NCI-H460 (cell line): Measurements from ENCODE around the gene SLC2A3. TPM values are rescaled to one million over a fixed set of nuclear protein-coding genes. Genes with fewer than 3 reads are reported as not detected.
"Not testable (repeated sequence)": the region's sequence is repeated elsewhere in the genome, so short reads cannot be mapped to it uniquely, and the experiment has no call there.

Experiments
- DNase-seq: peaks from one replicate; pipeline ENCODE4 v3.0.0-alpha.2; 2016; ENCODE audit warnings: low read depth; ENCODE audit errors: extremely low read depth
- total RNA-seq: library from RNA; depleted of rRNA; stranded (reverse); fragments of >200 nt; shearing (Covaris generic); gene quantifications from 2 replicates; pipeline ENCODE4 v1.2.3, GENCODE V29; 2014

SLC2A3 gene
- total RNA-seq, 1 experiment from 2014 or later, result 321 TPM

DNA sequence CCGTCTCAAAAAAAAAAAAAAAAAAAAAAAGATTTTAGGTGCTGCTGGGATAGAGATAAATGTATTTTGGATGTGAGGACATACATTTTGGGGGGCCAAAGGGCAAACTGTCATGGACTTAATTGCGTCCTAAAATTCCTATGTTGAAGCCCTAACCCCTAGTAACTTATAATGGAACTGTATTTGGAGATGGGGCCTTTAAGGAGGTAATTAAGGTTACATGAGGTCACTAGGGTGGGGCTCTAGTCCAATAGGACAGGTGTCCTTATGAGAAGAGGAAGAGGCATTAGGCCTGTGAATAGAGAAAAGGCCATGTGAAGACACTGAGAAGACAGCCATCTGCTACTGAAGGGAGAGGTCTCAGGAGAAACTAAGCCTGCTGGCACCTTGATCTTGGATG, 17.9 kb upstream of the SLC2A3 start:
- not testable (repeated sequence) for DNase-seq

GRCh38 chr12:7951671-7952070, 15.7 kb upstream of the SLC2A3 start:
- no peak for DNase-seq

DNA sequence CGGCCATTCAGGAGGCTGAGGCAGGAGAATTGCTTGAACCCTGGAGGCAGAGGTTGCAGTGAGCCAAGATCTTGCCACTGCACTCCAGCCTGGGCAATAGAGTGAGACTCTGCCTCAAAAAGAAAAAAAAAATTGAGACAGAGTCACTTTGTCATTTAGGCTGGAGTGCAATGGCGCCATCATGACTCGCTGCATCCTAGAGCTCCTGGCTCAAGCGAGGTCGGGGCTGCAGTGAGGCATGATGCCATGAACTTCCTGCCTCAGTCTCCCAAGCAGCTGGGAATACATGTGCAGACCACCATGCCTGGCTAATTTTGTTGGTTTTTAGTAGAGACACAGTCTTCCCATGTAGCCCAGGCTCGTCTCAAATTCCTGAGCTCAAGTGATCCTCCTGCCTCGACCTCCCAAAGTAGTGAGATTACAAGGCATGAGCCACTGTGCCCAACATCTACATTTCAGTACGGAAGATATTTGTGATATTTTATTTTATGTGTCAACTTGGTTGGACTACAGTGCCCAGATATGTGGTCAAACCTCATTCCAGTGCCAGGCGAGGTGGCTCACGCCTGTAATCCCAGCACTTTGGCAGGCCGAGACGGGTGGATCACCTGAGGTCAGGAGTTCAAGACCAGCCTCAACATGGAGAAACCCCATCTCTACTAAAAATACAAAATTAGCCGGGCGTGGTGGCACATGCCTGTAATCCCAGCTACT, 14.4 kb upstream of the SLC2A3 start:
- not testable (repeated sequence) for DNase-seq

GRCh38 chr12:7948589-7949260, 12.7 kb upstream of the SLC2A3 start:
- DNase-seq, result no peak

DNA sequence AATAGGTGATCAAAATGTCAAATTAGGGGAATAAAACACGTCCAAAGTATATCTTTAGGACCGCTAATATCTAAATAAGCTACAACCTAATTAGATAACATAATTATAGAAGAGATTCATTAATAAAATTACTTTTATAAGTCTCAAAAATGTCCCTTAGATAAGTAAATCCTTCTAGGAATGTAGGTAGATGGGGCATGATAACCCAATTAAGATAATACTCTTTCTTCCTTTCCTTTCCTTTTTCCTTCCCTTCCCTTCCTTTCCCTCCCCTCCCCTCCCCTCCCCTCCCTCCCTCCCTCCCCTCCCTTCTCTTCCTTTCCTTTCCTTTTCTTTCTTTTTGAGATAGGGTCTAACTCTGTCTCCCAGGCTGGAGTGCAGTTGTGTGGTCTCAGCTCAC, 11.0 kb upstream of the SLC2A3 start:
- no peak for DNase-seq

DNA sequence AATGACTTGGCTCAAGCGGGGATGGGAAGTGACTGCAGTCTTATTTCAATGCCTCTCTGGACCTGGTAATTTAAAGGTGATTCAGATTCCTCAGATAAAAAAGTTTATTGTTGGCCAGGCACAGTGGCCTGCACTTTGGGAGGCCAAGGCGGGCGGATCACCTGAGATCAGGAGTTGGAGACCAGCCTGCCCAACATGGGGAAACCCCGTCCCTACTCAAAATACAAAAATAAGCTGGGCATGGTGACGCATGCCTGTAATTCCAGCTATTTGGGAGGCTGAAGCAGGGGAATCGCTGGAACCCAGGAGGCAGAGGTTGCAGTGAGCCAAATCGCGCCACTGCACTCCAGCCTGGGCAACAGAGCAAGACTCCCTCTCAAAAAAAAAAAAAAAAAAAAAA, 8.8 kb upstream of the SLC2A3 start:
- not testable (repeated sequence) for DNase-seq

DNA sequence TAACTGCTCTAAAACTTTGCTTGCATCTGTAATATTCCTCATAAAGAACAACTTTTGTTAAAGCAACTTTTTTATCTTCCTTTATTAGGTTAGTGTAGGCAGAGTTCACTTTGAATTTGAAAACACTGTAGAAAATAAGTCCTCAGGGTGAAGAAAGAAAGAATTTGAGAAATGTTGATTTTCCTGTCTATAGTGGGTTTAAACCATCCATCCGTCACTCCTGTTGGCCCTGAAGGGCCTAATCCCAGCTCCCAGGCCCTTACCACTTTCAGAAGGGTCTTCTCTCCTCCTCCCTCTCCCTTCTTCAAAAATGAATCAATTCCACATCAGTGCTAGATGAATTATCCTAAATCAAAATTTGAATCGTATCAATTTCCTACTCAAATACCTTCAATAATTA, 4.9 kb upstream of the SLC2A3 start:
- DNase-seq, result no peak

GRCh38 chr12:7937833-7938506, 2.0 kb upstream of the SLC2A3 start:
- no peak for DNase-seq

DNA sequence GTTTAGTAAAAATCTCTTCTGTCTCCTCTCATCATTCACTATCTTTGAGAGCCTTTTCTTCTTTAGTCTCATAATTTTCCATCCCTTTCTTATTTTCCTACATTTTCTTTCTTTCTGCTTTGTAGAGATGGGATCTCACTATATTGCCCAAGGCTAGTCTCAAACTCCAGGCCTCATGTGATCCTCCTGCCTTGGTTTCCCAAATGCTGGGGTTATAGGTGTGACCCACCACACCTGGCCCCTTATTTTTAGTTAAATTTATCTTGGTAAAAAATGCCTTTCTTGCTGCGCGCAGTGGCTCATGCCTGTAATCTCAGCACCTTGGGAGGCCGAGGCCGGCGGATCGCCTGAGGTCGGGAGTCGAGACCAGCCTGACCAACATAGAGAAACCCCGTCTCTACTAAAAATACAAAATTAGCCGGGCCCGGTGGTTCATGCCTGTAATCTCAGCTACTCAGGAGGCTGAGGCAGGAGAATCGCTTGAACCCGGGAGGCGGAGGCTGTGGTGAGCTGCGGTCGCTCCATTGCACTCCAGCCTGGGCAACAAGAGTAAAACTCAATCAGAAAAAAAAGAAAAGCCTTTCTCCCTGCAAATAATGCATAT, 996 bp downstream of the SLC2A3 start:
- no peak for DNase-seq

- DNase-seq, result no peak
Observed at GRCh38 chr12:7934091-7934888, 1.7 kb downstream of the SLC2A3 start.

GRCh38 chr12:7933255-7933726, 2.7 kb downstream of the SLC2A3 start:
- DNase-seq, result peak; percentile 83

- DNase-seq, result not testable (repeated sequence)
Observed at GRCh38 chr12:7932599-7933240, 3.3 kb downstream of the SLC2A3 start.

DNA sequence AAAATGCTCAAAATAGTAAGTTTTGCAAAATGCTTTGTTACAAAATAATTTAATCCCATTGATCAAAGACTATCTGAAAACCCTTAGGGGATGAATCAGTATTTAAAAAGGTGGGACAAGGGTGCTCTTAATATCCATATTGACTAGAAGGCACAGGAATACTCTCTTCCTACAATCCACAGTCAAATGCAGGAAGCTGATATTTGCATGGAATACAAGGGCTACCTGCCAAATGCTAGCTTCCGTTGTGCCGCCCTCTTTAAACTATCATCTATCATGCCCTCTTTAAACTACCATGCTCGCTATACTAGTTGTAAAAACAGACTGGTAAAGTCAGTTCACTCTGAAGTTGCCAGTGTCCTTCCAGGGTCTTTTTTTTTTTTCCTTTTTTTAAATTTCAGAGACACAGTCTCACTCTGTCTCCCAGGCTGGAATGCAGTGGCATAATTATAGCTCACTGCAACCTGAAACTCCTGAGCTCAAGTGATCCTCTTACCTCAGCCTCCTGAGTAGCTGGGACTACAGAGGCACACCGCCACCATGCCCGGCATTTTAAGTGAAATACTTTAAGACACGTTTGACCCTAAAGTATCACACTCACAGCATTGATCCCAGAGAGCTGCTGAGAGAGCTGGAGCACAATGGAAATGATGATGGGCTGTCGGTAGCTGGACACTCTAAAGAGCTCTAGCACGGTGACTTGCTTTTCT, 6.7 kb downstream of the SLC2A3 start:
- no peak for DNase-seq

GRCh38 chr12:7927470-7927869, 8.5 kb downstream of the SLC2A3 start:
- DNase-seq, result no peak

DNA sequence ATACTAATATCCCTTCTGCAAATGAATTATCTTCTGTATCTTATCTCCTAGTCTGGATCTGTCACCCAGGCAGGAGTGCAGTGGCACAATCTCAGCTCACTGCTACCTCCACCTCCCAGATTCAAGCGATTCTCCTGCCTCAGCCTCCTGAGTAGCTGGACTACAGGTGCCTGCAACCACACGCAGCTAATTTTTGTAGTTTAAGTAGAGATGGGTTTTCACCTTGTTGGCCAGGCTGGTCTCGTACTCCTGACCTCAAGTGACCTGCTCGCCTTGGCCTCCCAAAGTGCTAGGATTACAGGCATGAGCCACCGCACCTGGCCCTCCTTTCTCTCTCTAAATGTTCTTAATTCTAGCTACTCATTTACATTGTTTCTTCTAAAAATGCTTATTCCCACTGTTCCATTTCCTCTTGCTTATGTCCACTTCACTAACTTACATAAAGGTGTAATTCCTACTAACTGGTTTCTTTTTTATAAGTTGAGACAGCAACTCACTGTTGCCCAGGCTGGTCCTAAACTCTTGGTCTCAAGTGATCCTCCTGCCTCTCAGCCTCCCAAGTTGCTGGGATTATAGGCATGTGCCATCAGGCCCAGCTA, 9.8 kb downstream of the SLC2A3 start:
- DNase-seq, result not testable (repeated sequence)

DNA sequence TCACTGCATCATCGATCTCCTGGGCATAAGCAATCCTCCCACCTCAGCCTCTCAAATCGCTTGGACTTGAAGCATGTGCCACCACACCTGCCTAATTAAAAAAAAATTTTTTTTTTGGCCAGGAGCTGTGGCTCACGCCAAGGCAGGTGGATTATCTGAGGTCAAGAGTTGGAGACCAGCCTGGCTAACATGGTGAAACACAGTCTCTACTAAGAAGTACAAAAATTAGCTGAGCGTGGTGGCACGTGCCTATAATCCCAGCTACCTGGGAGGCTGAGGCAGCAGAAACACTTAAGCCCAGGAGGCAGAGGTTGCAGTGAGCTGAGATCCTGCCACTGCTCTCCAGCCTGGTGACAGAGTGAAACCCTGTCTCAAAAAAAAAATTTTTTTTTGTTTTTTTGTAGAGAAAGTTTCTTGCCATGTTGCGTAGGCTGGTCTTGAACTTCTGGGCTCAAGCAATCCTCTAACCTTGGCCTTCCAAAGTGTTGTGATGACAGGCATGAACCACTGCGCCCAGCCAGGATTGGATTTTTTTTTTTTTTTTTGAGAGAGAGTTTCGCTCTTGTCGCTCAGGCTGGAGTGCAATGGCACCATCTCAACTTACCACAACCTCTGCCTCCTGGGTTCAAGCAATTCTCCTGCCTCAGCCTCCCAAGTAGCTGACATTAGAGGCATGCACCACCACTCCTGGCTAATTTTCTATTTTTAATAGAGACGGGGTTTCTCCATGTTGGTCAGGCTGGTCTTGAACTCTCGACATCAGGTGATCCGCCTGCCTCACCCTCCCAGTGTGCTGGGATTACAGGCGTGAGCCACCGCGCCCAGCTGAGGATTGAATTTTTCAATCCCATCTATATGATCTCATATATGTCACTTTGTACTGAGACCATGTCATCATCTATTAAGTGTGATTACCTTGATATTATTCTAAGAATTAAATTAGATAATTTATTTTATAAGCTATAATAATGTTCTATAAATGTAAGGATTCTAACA, 12.4 kb downstream of the SLC2A3 start:
- no peak for DNase-seq

GRCh38 chr12:7921181-7921580, 14.8 kb downstream of the SLC2A3 start:
- DNase-seq, result not testable (repeated sequence)

DNA sequence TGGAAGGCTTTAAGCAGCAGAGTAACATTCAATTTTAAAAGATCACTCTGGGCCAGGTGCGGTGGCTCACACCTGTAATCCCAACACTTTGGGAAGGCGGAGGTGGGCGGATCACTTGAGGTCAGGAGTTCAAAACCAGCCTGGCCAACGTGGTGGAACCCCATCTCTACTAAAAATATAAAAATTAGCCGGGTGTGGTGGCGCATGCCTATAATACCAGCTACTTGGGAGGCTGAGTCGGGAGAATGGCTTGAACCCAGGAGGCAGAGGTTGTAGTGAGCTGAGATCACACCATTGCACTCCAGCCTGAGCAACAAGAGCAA, 17.8 kb downstream of the SLC2A3 start:
- not testable (repeated sequence) for DNase-seq
